Neural cell (in vitro differentiated cells): ENCODE results near the gene PNPLA7. TPM values are rescaled to one million over a fixed set of nuclear protein-coding genes. Genes with fewer than 3 reads are reported as not detected.
A peak's percentile ranks its signal among the peaks of the same experiment; 100 is the strongest.
"Not testable (repeated sequence)": the region's sequence is repeated elsewhere in the genome, so short reads cannot be mapped to it uniquely, and the experiment has no call there.

Experiments used
- H2AFZ ChIP-seq: fragments of 200-600, 300-800 bp; sonication (generic), shearing (Covaris generic); 2 replicates; pipeline ENCODE4 v1.6.0; 2014; ENCODE audit warnings: low read depth, mild to moderate bottlenecking, antibody characterized with exemption, low read length, moderate library complexity
- H3F3A ChIP-seq: fragments of 200-600 bp; shearing (Covaris generic); 2 replicates; pipeline ENCODE4 v1.6.1; 2016; ENCODE audit warnings: mild to moderate bottlenecking, moderate library complexity, mixed read lengths, antibody characterized with exemption, low read length; ENCODE audit not compliant: insufficient read depth, poor library complexity, severe bottlenecking
- H3K27ac ChIP-seq: fragments of 200-600, 300-800 bp; sonication (generic), shearing (Covaris generic); 2 replicates; pipeline ENCODE4 v1.5.1; 2014; ENCODE audit warnings: mild to moderate bottlenecking, low read length, moderate library complexity
- H3K27me3 ChIP-seq: fragments of 300-800, 200-600 bp; sonication (generic), shearing (Covaris generic); 2 replicates; pipeline ENCODE4 v1.6.0; 2014; ENCODE audit warnings: mild to moderate bottlenecking, low read depth, low read length, moderate library complexity; ENCODE audit not compliant: insufficient read depth
- H3K36me3 ChIP-seq: fragments of 300-800, 200-600 bp; sonication (generic), shearing (Covaris generic); 2 replicates; pipeline ENCODE4 v1.5.1; 2014; ENCODE audit warnings: mild to moderate bottlenecking, antibody characterized with exemption, low read length, moderate library complexity; ENCODE audit not compliant: insufficient read depth
- H3K4me2 ChIP-seq: fragments of 300-800, 200-600 bp; sonication (generic), shearing (Covaris generic); 2 replicates; pipeline ENCODE4 v1.6.0; 2014; ENCODE audit warnings: mild to moderate bottlenecking, low read length
- H3K4me3 ChIP-seq: fragments of 300-800, 200-600 bp; sonication (generic), shearing (Covaris generic); 2 replicates; pipeline ENCODE4 v1.5.1; 2014; ENCODE audit warnings: mild to moderate bottlenecking, low read length, moderate library complexity
- H3K79me2 ChIP-seq: fragments of 200-600 bp; shearing (Covaris generic); replicated peaks from 2 replicates; pipeline ENCODE4 v1.6.0; 2014; ENCODE audit warnings: mild to moderate bottlenecking, low read length, moderate library complexity; ENCODE audit not compliant: insufficient read depth
- H3K9ac ChIP-seq: fragments of 300-800, 200-600 bp; sonication (generic), shearing (Covaris generic); 2 replicates; pipeline ENCODE4 v1.6.1; 2016; ENCODE audit warnings: mild to moderate bottlenecking, low read length, mixed read lengths
- H3K9me2 ChIP-seq: fragments of 200-600 bp; shearing (Covaris generic); 2 replicates; pipeline ENCODE4 v1.6.1; 2016; ENCODE audit warnings: mild to moderate bottlenecking, low read length, mixed read lengths; ENCODE audit not compliant: insufficient read depth
- H3K9me3 ChIP-seq: fragments of 200-600, 300-800 bp; sonication (generic), shearing (Covaris generic); 2 replicates; pipeline ENCODE4 v1.6.1; 2016; ENCODE audit warnings: mild to moderate bottlenecking, mixed run types, low read length, moderate library complexity, mixed read lengths
- H4K20me1 ChIP-seq: fragments of 200-600 bp; shearing (Covaris generic); 2 replicates; pipeline ENCODE4 v1.6.1; 2016; ENCODE audit warnings: mild to moderate bottlenecking, mixed run types; ENCODE audit not compliant: insufficient read depth
- CTCF ChIP-seq: fragments of 450-650 bp; IDR thresholded peaks from 2 replicates; pipeline ENCODE4 v1.5.1; 2014; ENCODE audit warnings: antibody characterized with exemption, mild to moderate bottlenecking, moderate library complexity; ENCODE audit not compliant: poor library complexity, severe bottlenecking
- EP300 ChIP-seq: fragments of 450-650 bp; conservative IDR thresholded peaks from 2 replicates; pipeline ENCODE4 v1.6.1; 2014; ENCODE audit warnings: antibody characterized with exemption, mild to moderate bottlenecking, moderate library complexity; ENCODE audit not compliant: poor library complexity, severe bottlenecking
- EZH2 ChIP-seq: fragments of 200-600, 300-800 bp; shearing (Covaris generic), sonication (generic); IDR thresholded peaks from 2 replicates; pipeline ENCODE4 v1.6.1; 2014; ENCODE audit warnings: antibody characterized with exemption, low read length, borderline replicate concordance, mild to moderate bottlenecking; ENCODE audit not compliant: insufficient read depth, poor library complexity, severe bottlenecking
- POLR2AphosphoS5 ChIP-seq: IDR thresholded peaks from 2 replicates; pipeline ENCODE4 v1.6.1; 2012
- RAD21 ChIP-seq: fragments of 450-650 bp; conservative IDR thresholded peaks from 2 replicates; pipeline ENCODE4 v1.6.1; 2014; ENCODE audit warnings: antibody characterized with exemption, mild to moderate bottlenecking, moderate library complexity
- SMC3 ChIP-seq: fragments of 450-650 bp; conservative IDR thresholded peaks from 2 replicates; pipeline ENCODE4 v1.6.1; 2014; ENCODE audit warnings: antibody characterized with exemption, mild to moderate bottlenecking, moderate library complexity; ENCODE audit not compliant: poor library complexity
- polyA plus RNA-seq: library from polyadenylated mRNA; depleted of rRNA; stranded (reverse); fragments of >200 nt; gene quantifications from 2 replicates; pipeline ENCODE4 v1.2.3, GENCODE V29; 2014

PNPLA7 gene
- polyA plus RNA-seq, 1 donor from 2014 or later = 0.72 TPM

DNA sequence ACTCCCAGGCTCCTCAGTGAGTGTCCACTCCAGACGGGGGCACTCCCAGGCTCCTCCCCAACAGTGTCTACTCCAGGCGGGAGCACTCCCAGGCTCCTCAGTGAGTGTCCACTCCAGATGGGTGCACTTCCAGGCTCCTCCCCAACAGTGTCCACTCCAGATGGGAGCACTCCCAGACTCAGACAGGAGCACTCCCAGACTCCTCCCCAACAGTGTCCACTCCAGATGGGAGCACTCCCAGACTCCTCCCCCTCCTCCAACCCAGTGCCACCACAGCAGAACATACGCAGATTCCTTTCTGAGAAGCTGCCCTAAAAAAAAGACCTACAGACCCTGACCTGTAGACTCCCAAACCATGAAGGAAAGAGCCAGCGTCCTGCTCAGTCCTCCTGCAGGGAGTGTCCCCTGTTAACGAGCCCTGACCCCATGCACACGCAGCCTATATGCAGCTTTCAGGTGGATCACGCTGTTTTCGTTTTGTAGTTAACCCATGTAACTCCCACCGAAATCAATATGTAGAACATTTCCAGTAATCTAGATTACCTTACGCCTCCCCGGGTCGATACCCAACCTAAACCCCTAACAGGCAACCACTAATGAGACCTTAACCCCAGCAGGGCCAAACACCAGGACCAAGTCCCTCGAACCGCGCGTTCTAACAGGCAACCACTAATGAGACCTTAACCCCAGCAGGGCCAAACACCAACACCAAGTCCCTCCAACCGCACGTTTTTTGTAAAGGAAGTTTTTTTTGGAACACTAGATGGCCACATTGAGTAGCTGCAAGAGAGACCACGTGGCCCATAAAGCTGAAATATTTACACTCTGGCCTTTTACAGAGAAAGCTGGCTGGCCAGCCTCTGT is 15.7 kb downstream of the PNPLA7 start:
- H3K9ac ChIP-seq = no peak overlapping the region
- no peaks in the 10 kb centered on the region for H3K27me3 ChIP-seq
- no peaks in the 10 kb centered on the region for H3K36me3 ChIP-seq
- no peak overlapping the region for H3K4me3 ChIP-seq
- no peak overlapping the region for H3K4me2 ChIP-seq
- H2AFZ ChIP-seq = no peak overlapping the region
- H3K9me3 ChIP-seq = no peaks in the 10 kb centered on the region
- no peaks in the 10 kb centered on the region for H4K20me1 ChIP-seq
- H3K79me2 ChIP-seq = no peaks in the 10 kb centered on the region
- peak; percentile 32 for TF ChIP-seq RAD21
- TF ChIP-seq EZH2 = no peak
- peak; percentile 52 for TF ChIP-seq SMC3
- peak; percentile 76 for TF ChIP-seq CTCF
- no peak overlapping the region for H3K27ac ChIP-seq
- H3K9me2 ChIP-seq = no peaks in the 10 kb centered on the region
- H3F3A ChIP-seq = no peaks in the 10 kb centered on the region

GRCh38 chr9:137532891-137533468 is 17.2 kb downstream of the PNPLA7 start:
- not testable (repeated sequence) for H4K20me1 ChIP-seq, H3K36me3 ChIP-seq, H3K27ac ChIP-seq, H3F3A ChIP-seq, H3K79me2 ChIP-seq, H3K9me2 ChIP-seq, H3K4me3 ChIP-seq, H3K9ac ChIP-seq, H3K4me2 ChIP-seq, H2AFZ ChIP-seq, H3K27me3 ChIP-seq, H3K9me3 ChIP-seq

GRCh38 chr9:137531099-137531765 is 19.0 kb downstream of the PNPLA7 start:
- no peaks in the 10 kb centered on the region for H3K79me2 ChIP-seq
- no peaks in the 10 kb centered on the region for H4K20me1 ChIP-seq
- no peaks in the 10 kb centered on the region for H3K9me2 ChIP-seq
- no peaks in the 10 kb centered on the region for H3K9me3 ChIP-seq
- H3F3A ChIP-seq = no peaks in the 10 kb centered on the region
- no peaks in the 10 kb centered on the region for H3K27me3 ChIP-seq
- no peak overlapping the region for H2AFZ ChIP-seq
- peak overlapping the region; percentile 41 for H3K4me3 ChIP-seq
- no peaks in the 10 kb centered on the region for H3K36me3 ChIP-seq
- peak overlapping the region; percentile 39 for H3K4me2 ChIP-seq
- TF ChIP-seq EZH2 (no peak), EP300 (peak; percentile 29), POLR2AphosphoS5 (peak; percentile 36)
- H3K27ac ChIP-seq = peak overlapping the region; percentile 74
- peak overlapping the region; percentile 39 for H3K9ac ChIP-seq
